K562 (cell line): Measurements from ENCODE around the gene PHF12. TPM values are rescaled to one million over a fixed set of nuclear protein-coding genes. Genes with fewer than 3 reads are reported as not detected.

Experiments
- ARID2 ChIP-seq: fragments of 450-650 bp; IDR thresholded peaks from 2 replicates; pipeline ENCODE4 v1.6.1; 2017; ENCODE audit warnings: antibody characterized with exemption, mild to moderate bottlenecking
- CAMTA2 ChIP-seq: fragments of 250-450 bp; sonication (Bioruptor Pico); conservative IDR thresholded peaks from 2 replicates; pipeline ENCODE4 v1.5.1; 2022
- CBFA2T2 ChIP-seq: fragments of 450-650 bp; conservative IDR thresholded peaks from 2 replicates; pipeline ENCODE4 v1.6.1; 2017; ENCODE audit warnings: mild to moderate bottlenecking
- CBX1 ChIP-seq: sonication (generic); IDR thresholded peaks from 2 replicates; pipeline ENCODE4 v1.6.1; 2016; ENCODE audit warnings: antibody characterized with exemption, low read depth, mild to moderate bottlenecking
- DACH1 ChIP-seq: fragments of 450-650 bp; IDR thresholded peaks from 2 replicates; pipeline ENCODE4 v1.6.1; 2018; ENCODE audit not compliant: partially characterized antibody
- E2F3 ChIP-seq: fragments of 250-450 bp; sonication (Bioruptor Pico); IDR thresholded peaks from 2 replicates; pipeline ENCODE4 v1.4.0; 2020; ENCODE audit warnings: mild to moderate bottlenecking
- EP400 ChIP-seq: fragments of 450-650 bp; IDR thresholded peaks from 2 replicates; pipeline ENCODE4 v1.6.1; 2017; ENCODE audit warnings: antibody characterized with exemption, mild to moderate bottlenecking, moderate library complexity
- HLTF ChIP-seq: fragments of 450-650 bp; IDR thresholded peaks from 2 replicates; pipeline ENCODE4 v1.6.1; 2016
- KDM1A ChIP-seq, 2 experiments: fragments of 450-650 bp; IDR thresholded peaks; 2 replicates each; pipeline ENCODE4 v1.6.1; 2016; ENCODE audit warnings: mild to moderate bottlenecking in 2 of 2
- KLF16 ChIP-seq: IDR thresholded peaks from 2 replicates; pipeline ENCODE4 v1.6.1; 2016; ENCODE audit warnings: antibody characterized with exemption
- MCM2 ChIP-seq: fragments of 450-650 bp; IDR thresholded peaks from 2 replicates; pipeline ENCODE4 v1.6.1; 2017; ENCODE audit warnings: low read depth, mild to moderate bottlenecking
- NCOA2 ChIP-seq, 2 experiments: fragments of 450-650 bp; IDR thresholded peaks; 2 replicates each; pipeline ENCODE4 v1.6.1; 2018; ENCODE audit warnings: mild to moderate bottlenecking in 2 of 2, moderate library complexity in 1 of 2; ENCODE audit not compliant: partially characterized antibody in 2 of 2
- NONO ChIP-seq, 2 experiments: fragments of 200-400 bp in 1 of 2; fragments of 450-650 bp in 1 of 2; formaldehyde crosslinking in 1 of 2; IDR thresholded peaks; 2 replicates each; pipeline ENCODE4 v1.6.1; 2017; ENCODE audit warnings: low read depth in 2 of 2, mild to moderate bottlenecking in 2 of 2, moderate library complexity in 2 of 2, low read length in 1 of 2
- RB1 ChIP-seq: fragments of 450-650 bp; IDR thresholded peaks from 2 replicates; pipeline ENCODE4 v1.6.1; 2017; ENCODE audit warnings: low read depth, mild to moderate bottlenecking
- SAFB ChIP-seq: fragments of 200-400 bp; formaldehyde crosslinking; IDR thresholded peaks from 2 replicates; pipeline ENCODE4 v1.6.1; 2017; ENCODE audit warnings: low read depth, low read length, borderline replicate concordance
- SMC3 ChIP-seq: conservative IDR thresholded peaks from 2 replicates; pipeline ENCODE4 v1.6.1; 2011; ENCODE audit warnings: low read depth, low read length, improper control_type of control experiment; ENCODE audit not compliant: insufficient read depth
- SRSF7 ChIP-seq: fragments of 200-400 bp; formaldehyde crosslinking; optimal IDR thresholded peaks from 2 replicates; pipeline ENCODE3; 2017; ENCODE audit warnings: mild to moderate bottlenecking, low read depth, low read length
- TCF7L2 ChIP-seq: fragments of 150-350 bp; IDR thresholded peaks from 2 replicates; pipeline ENCODE4 v1.6.1; 2016; ENCODE audit warnings: low read depth, mild to moderate bottlenecking, low read length, moderate library complexity
- TCFL5 ChIP-seq: fragments of 250-450 bp; sonication (Bioruptor Pico); conservative IDR thresholded peaks from 2 replicates; pipeline ENCODE4 v1.6.1; 2021; ENCODE audit warnings: mild to moderate bottlenecking, moderate library complexity, matching md5 sums
- XRCC4 ChIP-seq: IDR thresholded peaks from one replicate; pipeline ENCODE4 v1.6.1; 2011; ENCODE audit not compliant: insufficient read depth, insufficient read length; ENCODE audit errors: extremely low read depth
- ZKSCAN1 ChIP-seq: fragments of 150-350 bp; IDR thresholded peaks from 2 replicates; pipeline ENCODE4 v1.6.1; 2016; ENCODE audit warnings: low read depth, low read length
- ZNF224 ChIP-seq: sonication (generic); formaldehyde crosslinking; IDR thresholded peaks from 2 replicates; pipeline ENCODE4 v1.8.0; 2022; ENCODE audit warnings: mild to moderate bottlenecking, missing genetic modification reagents
- ZZZ3 ChIP-seq: fragments of 450-650 bp; IDR thresholded peaks from 2 replicates; pipeline ENCODE4 v1.6.1; 2016; ENCODE audit warnings: antibody characterized with exemption, mild to moderate bottlenecking, moderate library complexity
- polyA plus RNA-seq, 8 experiments: library from polyadenylated mRNA; depleted of rRNA in 4 of 8; stranded (reverse) in 5 of 8; unstranded in 3 of 8; fragments of >200 nt; fragmentation: Nextera tagmentation in 2 of 8; fragmentation: Illumina TruSeq in 1 of 8; extraction: Ambion mirVana in 2 of 8; extraction: Trizol in 1 of 8; gene quantifications; 2 replicates each; pipeline versions ENCODE4 v1.2.1 to v1.2.3, GENCODE V29; 2011 to 2014; ENCODE audit warnings: inconsistent platforms in 1 of 8, missing spikeins in 1 of 8
- total RNA-seq, 7 experiments: library from RNA; depleted of rRNA in 6 of 7; stranded (reverse); fragments of >200 nt in 6 of 7; fragmentation: Illumina TruSeq in 2 of 7; extraction: Trizol in 2 of 7; gene quantifications; 2 replicates each; pipeline versions ENCODE4 v1.2.1 to v1.2.3, GENCODE V29; 2011 to 2021; ENCODE audit warnings: low replicate concordance in 1 of 7
- TF ChIP-seq, protein P1 (sequence below), 2 experiments: fragments of 450-650 bp; formaldehyde crosslinking in 1 of 2; IDR thresholded peaks; 2 replicates each; pipeline versions ENCODE4 v1.4.0 to v1.6.1; 2014 to 2020; ENCODE audit warnings: mild to moderate bottlenecking in 2 of 2, borderline replicate concordance in 1 of 2, low read depth in 1 of 2

The PHF12 gene
- total and polyA plus RNA-seq, 9 of the 15 experiments (the other 6 are each of a cell fraction or from before 2014, with no cell fraction given): 0.82 to 31.3 (median 13.5) TPM

DNA sequence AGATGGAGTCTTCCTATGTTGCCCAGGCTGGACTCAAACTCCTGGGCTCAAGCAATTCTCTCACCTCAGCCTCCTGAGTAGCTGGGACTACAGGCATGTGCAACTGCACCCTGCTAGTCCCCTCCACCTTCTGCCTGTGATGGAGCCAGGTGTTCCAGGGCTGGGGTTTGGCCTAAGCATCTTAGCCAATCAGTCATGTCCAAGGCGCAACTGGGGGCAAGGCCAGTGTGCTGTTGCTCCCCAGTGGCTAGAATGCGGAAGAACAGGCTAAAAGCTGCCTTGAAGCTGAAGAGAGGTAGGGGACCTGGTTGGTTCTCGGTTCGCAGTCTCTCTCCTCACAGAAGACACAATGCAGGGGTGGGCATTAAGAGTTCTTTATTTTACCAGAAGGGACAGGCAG, 72.3 kb downstream of the PHF12 start (continued):
- TF ChIP-seq ARID2 (peak; percentile 84), MCM2 (no peak), RB1 (peak; percentile 61), ZNF224 (CRISPR knock-in tag) (no peak), E2F3 (CRISPR knock-in tag) (no peak), SRSF7 (no peak), TCFL5 (CRISPR knock-in tag) (no peak), DACH1 (no peak), SAFB (no peak), TCF7L2 (no peak), EP400 (no peak), KLF16 (no peak), CAMTA2 (no peak), ZKSCAN1 (no peak), XRCC4 (no peak), CBFA2T2 (no peak), CBX1 (no peak), KDM1A (IDR thresholded peaks at IDR 0.05) (no peak), NCOA2 (IDR thresholded peaks at IDR 0.05; ENCODE audit: partially characterized antibody in 2 of 2) (no peak), ZZZ3 (no peak), NONO (IDR thresholded peaks at IDR 0.05; ENCODE audit: low read depth in 2 of 2, low read length in 1 of 2) (no peak), HLTF (no peak), SMC3 (peak; percentile 80)
- TF ChIP-seq, protein P1, sequence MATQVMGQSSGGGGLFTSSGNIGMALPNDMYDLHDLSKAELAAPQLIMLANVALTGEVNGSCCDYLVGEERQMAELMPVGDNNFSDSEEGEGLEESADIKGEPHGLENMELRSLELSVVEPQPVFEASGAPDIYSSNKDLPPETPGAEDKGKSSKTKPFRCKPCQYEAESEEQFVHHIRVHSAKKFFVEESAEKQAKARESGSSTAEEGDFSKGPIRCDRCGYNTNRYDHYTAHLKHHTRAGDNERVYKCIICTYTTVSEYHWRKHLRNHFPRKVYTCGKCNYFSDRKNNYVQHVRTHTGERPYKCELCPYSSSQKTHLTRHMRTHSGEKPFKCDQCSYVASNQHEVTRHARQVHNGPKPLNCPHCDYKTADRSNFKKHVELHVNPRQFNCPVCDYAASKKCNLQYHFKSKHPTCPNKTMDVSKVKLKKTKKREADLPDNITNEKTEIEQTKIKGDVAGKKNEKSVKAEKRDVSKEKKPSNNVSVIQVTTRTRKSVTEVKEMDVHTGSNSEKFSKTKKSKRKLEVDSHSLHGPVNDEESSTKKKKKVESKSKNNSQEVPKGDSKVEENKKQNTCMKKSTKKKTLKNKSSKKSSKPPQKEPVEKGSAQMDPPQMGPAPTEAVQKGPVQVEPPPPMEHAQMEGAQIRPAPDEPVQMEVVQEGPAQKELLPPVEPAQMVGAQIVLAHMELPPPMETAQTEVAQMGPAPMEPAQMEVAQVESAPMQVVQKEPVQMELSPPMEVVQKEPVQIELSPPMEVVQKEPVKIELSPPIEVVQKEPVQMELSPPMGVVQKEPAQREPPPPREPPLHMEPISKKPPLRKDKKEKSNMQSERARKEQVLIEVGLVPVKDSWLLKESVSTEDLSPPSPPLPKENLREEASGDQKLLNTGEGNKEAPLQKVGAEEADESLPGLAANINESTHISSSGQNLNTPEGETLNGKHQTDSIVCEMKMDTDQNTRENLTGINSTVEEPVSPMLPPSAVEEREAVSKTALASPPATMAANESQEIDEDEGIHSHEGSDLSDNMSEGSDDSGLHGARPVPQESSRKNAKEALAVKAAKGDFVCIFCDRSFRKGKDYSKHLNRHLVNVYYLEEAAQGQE (IDR thresholded peaks at IDR 0.05; ENCODE audit: borderline replicate concordance): peak; percentile 91
- TF ChIP-seq, protein P1 (CRISPR knock-in tag; IDR thresholded peaks at IDR 0.05; ENCODE audit: low read depth): no peak
